ENCODE measurements around the gene COL5A3.

Gene COL5A3

DNA sequence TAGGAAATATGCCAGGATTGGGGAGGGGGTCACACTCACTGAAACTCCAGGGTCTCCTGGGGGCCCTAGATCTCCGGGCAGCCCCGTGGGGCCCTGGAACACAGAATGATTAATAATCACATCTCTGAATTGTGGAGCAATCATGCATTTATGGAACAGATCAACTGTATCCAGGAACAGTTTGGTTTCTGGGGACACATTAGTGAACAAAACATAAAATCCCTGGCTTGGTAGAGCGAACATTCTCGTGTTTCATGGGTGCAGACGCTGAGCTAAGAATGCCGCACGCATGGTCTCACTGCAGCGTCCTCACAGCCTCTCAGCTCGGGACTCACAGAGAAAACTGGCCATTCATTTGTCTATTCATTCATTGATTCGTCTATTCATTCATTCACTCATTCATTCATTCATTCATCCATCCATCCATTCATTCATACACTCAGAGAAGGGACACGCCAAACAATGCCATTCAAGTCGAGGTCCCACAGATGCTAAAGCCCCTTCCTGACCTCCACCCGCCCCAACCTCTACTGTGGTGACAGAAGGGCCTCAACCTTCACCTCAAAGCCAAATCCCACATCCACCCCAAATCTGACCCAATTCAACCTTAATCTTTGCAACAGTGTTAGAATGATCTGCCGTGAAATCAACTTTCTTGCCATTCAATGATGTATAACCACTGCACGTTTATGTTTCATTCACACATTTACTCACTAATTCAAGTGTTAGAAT lies 39.0 kb downstream of the COL5A3 start:
- TF ChIP-seq, protein P1, sequence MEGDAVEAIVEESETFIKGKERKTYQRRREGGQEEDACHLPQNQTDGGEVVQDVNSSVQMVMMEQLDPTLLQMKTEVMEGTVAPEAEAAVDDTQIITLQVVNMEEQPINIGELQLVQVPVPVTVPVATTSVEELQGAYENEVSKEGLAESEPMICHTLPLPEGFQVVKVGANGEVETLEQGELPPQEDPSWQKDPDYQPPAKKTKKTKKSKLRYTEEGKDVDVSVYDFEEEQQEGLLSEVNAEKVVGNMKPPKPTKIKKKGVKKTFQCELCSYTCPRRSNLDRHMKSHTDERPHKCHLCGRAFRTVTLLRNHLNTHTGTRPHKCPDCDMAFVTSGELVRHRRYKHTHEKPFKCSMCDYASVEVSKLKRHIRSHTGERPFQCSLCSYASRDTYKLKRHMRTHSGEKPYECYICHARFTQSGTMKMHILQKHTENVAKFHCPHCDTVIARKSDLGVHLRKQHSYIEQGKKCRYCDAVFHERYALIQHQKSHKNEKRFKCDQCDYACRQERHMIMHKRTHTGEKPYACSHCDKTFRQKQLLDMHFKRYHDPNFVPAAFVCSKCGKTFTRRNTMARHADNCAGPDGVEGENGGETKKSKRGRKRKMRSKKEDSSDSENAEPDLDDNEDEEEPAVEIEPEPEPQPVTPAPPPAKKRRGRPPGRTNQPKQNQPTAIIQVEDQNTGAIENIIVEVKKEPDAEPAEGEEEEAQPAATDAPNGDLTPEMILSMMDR (conservative IDR thresholded peaks at IDR 0.05) = no peak
- no peak for TF ChIP-seq ZFX (IDR thresholded peaks at IDR 0.05)
- no peak overlapping the region for H3K27ac ChIP-seq

DNA sequence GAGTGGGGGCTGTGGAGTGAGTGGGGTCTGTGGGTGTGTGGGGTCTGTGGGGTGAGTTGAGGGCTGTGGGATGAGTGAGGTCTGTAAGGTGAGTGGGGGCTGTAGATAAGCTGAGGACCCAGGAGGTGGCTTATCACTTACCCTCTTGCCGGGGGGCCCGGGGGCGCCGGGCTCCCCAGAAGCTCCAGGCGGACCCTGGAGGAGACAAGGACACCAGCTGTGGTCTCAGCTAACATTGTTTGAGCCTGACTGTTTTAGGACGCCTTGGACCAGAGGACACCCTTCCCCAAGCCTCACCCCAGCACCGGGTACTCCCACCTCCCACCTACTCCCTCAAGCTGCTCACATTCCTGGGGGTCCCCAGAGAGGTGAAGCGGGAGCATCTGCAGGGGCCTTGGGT lies 39.8 kb downstream of the COL5A3 start:
- TF ChIP-seq, protein P1 (conservative IDR thresholded peaks at IDR 0.05) = no peak
- TF ChIP-seq ZFX (IDR thresholded peaks at IDR 0.05) = no peak

DNA sequence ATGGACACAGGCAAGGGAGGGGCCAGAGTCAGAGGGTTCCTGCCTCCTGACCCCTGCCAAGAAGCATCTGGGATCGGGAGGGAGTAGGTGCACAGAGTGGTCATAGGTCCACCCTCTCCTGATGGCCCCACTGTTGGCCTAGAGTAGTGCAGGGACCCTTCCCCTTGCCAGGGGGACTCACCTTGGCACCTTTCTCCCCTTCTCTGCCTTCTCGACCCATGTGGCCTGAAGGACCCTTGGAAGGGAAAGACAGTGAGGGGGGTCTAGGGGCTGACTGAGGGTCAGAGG lies 40.7 kb downstream of the COL5A3 start:
- no peak overlapping the region for H3K27ac ChIP-seq
- no peak for TF ChIP-seq ZFX (IDR thresholded peaks at IDR 0.05)
- TF ChIP-seq, protein P1 (conservative IDR thresholded peaks at IDR 0.05) = no peak

More for the DNA sequence above, 39.8 kb downstream of the COL5A3 start:
- H3K27ac ChIP-seq = no peak overlapping the region

DNA sequence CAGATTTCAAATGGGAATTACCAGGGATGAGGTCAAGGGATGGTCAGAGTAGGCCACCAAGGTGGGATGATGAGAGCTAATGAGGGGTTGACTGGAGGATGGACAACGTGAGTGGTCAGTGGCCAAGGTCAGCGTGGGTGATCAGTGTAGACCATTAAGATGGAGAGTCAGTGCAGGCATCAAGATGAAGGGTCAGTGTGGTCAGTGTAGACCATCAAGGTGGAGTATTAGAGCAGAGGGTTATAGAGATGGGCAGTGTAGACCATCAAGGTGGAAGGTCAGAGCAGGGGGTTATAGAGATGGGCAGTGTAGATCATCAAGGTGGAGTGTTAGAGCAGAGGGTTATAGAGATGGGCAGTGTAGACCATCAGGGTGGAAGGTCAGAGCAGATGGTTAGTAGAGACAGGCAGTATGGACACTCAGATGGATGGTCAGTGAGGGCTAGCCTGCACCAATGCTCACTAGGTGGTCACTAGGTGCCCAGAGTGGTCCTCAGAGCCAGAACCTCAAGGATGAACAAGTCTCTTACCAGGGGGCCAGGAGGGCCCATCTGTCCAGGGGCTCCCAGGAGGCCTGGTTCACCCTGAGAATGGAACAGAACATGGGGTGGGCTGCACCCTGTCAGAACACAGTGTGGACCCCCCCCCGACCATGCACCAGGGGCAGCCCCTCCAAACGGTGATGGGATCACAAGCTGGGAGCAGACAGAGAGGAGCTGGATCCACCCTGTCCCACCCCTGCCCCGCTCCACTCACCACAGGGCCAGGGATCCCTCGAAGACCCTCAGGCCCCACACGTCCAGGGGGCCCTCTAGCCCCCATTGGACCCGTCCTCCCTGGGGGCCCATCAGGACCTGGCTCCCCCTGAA lies 41.2 kb downstream of the COL5A3 start:
- no peak for TF ChIP-seq ZFX (IDR thresholded peaks at IDR 0.05)
- TF ChIP-seq, protein P1 (conservative IDR thresholded peaks at IDR 0.05) = no peak
- H3K27ac ChIP-seq = no peak overlapping the region

DNA sequence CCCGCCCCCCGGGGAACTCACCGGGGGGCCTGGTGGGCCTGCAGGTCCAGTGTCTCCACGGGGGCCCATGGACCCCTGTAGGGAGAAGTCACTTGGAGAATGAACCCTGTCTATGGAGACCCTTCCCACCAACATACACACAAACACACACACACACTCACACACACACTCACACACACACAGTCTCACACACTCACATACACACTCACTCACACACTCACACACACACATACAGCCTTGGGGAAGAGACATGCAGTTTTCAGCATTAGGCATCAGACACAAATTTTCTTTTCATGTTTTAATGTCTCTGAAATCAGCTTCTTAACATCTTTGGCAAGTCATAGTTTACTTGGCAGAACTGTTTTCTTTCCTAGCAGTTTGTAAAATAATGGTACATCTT lies 43.0 kb downstream of the COL5A3 start:
- H3K27ac ChIP-seq = no peak overlapping the region
- no peak for TF ChIP-seq ZFX (IDR thresholded peaks at IDR 0.05)
- TF ChIP-seq, protein P1 (conservative IDR thresholded peaks at IDR 0.05) = no peak

DNA sequence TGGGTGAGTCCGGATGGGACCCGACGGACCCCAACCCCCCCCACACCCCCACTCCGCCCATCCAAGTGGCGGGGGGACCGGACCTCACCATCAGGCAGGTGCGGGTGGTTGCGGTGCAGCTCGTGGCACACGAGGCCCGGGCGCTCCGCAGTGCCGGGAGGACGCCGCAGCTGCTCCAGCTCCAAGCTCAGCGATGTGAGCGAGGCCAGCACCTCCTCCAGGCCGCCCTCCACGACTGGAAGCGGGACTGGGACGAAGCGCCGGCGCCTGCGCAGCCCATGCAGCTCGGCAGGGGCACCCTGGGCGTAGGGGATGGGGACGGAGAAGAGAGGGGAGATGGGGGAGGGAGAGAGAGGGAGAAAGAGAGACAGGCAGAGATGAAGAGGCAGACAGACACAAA lies 43.9 kb downstream of the COL5A3 start:
- TF ChIP-seq, protein P1 (conservative IDR thresholded peaks at IDR 0.05) = no peak
- TF ChIP-seq ZFX (IDR thresholded peaks at IDR 0.05) = no peak
- no peak overlapping the region for H3K27ac ChIP-seq

DNA sequence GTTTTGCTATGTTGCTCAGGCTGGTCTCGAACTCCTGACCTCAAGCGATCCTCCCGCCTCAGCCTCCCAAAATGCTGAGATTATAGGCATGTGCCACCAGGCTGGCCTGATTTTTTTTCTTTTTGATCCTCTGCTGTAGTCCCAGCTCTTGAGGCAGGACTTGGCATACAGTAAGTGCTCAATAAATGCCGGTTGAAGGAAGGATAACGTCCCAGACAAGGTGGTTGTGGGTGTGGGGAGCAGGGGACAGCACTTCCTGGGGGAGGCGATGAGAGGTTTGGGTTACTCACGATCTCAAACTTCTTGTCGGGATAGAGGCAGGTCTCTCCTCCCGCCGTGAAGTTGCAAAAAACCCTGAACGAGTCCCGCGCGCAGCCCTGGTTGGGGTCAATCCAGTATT lies 44.3 kb downstream of the COL5A3 start:
- no peak overlapping the region for H3K27ac ChIP-seq
- TF ChIP-seq ZFX (IDR thresholded peaks at IDR 0.05) = no peak
- TF ChIP-seq, protein P1 (conservative IDR thresholded peaks at IDR 0.05) = no peak

Measured in C4-2B (cell line).